GM10266 (cell line): Measurements from ENCODE around the gene HRC.

Source experiments
- DNase-seq: peaks from one replicate; pipeline ENCODE4 v3.0.0; 2012; ENCODE audit errors: extremely low spot score
- CTCF ChIP-seq: IDR thresholded peaks from 2 replicates; pipeline ENCODE4 v1.5.1; 2012; ENCODE audit warnings: mild to moderate bottlenecking, low read depth; ENCODE audit not compliant: control insufficient read depth, insufficient read depth; ENCODE audit errors: missing control alignments

The HRC gene

GRCh38 chr19:49142866-49143335, 12.3 kb downstream of the HRC start:
- peak; percentile 90 for DNase-seq
- TF ChIP-seq CTCF, result no peak

DNA sequence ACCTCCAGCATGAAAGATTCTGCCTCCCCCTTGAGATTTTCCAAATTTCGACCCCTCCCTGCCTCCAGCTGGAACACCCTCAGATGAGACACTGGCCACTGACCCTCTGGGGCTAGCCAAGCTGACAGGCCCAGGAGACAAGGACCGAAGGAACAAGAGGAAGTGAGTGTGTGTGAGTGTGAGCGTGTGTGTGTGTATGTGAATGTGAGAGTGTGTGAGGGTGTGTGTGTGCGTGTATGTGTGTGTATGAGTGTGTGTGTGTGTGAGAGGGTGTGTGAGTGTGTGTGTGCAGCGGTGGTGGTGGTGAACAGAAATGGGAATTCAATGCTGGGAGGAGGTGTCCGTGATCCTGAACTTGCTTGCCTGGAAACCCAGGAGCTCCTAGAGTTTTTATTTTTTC, 13.8 kb downstream of the HRC start:
- no peak for DNase-seq
- no peak for TF ChIP-seq CTCF

- no peak for DNase-seq
- TF ChIP-seq CTCF, result no peak
These were observed 14.2 kb downstream of the HRC start for GRCh38 chr19:49140951-49141350.

- DNase-seq, result no peak
- TF ChIP-seq CTCF, result no peak
These were observed 18.4 kb downstream of the HRC start for GRCh38 chr19:49136771-49137171.

- no peak for DNase-seq
- no peak for TF ChIP-seq CTCF
These were observed 19.5 kb downstream of the HRC start for GRCh38 chr19:49135686-49136085.

DNA sequence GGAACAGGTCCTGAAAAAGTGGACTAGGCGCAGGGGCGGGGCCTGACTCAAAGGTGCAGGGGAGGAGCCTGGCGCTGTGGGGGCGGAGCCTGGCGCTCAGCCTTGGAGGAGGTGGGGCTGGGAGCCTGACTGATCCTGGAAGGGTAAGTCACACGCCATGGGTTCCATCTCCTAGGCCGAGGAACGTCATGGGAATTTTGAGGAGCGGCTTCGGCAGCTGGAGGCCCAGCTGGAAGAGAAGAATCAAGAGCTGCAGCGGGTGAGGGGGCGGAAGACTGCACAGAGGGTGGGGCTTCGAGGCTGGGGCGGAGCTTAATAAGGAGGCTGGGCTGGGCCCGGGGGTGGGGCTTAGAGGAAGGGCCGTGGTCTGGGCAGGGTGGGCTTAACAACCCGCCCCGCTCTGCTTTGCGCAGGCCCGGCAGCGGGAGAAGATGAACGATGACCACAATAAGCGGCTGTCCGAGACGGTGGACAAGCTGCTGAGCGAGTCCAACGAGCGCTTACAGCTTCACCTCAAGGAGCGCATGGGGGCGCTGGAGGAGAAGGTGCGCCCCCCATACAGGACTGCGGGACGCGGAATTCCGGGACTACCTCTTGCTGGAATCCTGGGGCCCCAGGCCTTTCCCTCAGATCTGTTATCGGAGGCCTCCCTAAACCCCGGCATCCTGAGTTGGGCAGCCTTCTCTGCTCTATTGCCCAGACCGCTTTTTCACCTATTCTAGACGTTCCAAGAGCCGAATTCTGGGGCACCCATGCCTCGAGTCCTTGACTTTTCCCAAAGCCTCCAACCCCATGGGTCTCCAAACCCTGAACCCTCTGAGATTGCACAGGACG, 21.4 kb downstream of the HRC start:
- no peak for TF ChIP-seq CTCF
- no peak for DNase-seq

- DNase-seq, result no peak
- TF ChIP-seq CTCF, result no peak
These were observed 22.1 kb downstream of the HRC start for GRCh38 chr19:49132974-49133609.
